Transverse colon (tissue), 3 donors: Measurements from ENCODE around the gene ZNF438.

ENCODE experiments used
- EP300 ChIP-seq: sonication (generic); formaldehyde crosslinking; IDR thresholded peaks from one replicate; pipeline ENCODE4 v1.6.1; 2017; ENCODE audit warnings: antibody characterized with exemption, low read depth
- POLR2A ChIP-seq: fragments of 450-650 bp; IDR thresholded peaks from one replicate; pipeline ENCODE4 v1.6.1; 2016; ENCODE audit warnings: antibody characterized with exemption, mild to moderate bottlenecking, moderate library complexity
- TF ChIP-seq, protein P1 (sequence below), 5 experiments: fragments of 200-600 bp in 3 of 5; fragments of 450-650 bp in 2 of 5; sonication (generic) in 3 of 5; IDR thresholded peaks; 1 replicate in 2 of 5; 2 replicates in 3 of 5; pipeline ENCODE4 v1.5.1; 2016 to 2017; ENCODE audit warnings: antibody characterized with exemption in 5 of 5, inconsistent platforms in 3 of 5, mild to moderate bottlenecking in 2 of 5, moderate library complexity in 1 of 5

GRCh38 chr10:31014161-31014875, 17.3 kb downstream of the ZNF438 start:
- TF ChIP-seq POLR2A, result no peak
- TF ChIP-seq, protein P1, sequence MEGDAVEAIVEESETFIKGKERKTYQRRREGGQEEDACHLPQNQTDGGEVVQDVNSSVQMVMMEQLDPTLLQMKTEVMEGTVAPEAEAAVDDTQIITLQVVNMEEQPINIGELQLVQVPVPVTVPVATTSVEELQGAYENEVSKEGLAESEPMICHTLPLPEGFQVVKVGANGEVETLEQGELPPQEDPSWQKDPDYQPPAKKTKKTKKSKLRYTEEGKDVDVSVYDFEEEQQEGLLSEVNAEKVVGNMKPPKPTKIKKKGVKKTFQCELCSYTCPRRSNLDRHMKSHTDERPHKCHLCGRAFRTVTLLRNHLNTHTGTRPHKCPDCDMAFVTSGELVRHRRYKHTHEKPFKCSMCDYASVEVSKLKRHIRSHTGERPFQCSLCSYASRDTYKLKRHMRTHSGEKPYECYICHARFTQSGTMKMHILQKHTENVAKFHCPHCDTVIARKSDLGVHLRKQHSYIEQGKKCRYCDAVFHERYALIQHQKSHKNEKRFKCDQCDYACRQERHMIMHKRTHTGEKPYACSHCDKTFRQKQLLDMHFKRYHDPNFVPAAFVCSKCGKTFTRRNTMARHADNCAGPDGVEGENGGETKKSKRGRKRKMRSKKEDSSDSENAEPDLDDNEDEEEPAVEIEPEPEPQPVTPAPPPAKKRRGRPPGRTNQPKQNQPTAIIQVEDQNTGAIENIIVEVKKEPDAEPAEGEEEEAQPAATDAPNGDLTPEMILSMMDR (IDR thresholded peaks at IDR 0.05), result no peak
- no peak for TF ChIP-seq EP300
